ENCODE measurements around the gene TBC1D5.

TBC1D5 gene

GRCh38 chr3:17260257-17260656, 482.2 kb downstream of the TBC1D5 start:
- no peak for DNase-seq

- DNase-seq = no peak
These were observed 482.7 kb downstream of the TBC1D5 start for GRCh38 chr3:17259685-17260084.

GRCh38 chr3:17258823-17259436, 483.5 kb downstream of the TBC1D5 start:
- no peak for DNase-seq

- DNase-seq = no peak
These were observed 485.2 kb downstream of the TBC1D5 start for GRCh38 chr3:17257269-17257668.

GRCh38 chr3:17243621-17244020, 498.8 kb downstream of the TBC1D5 start:
- DNase-seq = no peak

- no peak for DNase-seq
These were observed 503.0 kb downstream of the TBC1D5 start for GRCh38 chr3:17239417-17239816.

DNA sequence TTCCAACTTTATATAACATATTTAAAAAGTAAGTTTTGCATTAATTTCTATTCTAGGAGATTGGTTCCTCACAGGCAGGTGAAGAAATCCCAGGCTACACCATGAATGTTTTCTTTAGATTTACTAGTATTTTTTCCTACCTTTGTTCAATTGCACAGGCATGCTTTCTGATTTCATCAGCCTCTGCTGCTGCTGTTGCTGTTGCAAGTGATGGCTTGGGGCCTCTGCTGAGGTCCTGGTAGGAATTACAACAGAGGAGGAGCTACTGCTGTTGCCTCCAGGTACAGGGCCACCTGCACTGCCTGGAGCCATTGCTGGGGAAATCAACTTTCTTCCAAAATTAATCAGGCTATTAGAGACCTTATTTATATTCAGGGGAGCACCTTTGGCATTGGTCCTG, 504.4 kb downstream of the TBC1D5 start:
- no peak for DNase-seq

GRCh38 chr3:17235310-17235709, 507.1 kb downstream of the TBC1D5 start:
- DNase-seq = no peak

GRCh38 chr3:17234382-17234781, 508.0 kb downstream of the TBC1D5 start:
- DNase-seq = no peak

DNA sequence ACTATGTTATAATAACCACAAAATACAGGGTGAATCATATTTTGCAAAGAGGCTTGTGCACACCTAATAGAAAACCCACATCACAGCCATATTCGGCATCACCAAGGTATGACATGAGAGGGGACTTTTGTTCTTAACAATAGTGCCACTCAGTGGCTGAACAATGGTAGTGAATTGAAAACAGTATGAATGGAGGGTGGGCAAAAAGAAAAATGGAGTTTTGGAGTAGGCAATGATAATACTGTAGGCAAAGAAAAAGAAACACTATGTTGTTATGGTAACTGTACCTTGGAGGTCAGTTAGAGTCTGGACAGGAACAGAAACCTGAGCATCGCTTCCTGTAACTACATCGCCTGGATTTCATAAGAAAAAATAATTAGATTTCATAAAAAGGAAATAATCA, 509.0 kb downstream of the TBC1D5 start:
- peak; percentile 7 for DNase-seq

GRCh38 chr3:17232442-17232841, 510.0 kb downstream of the TBC1D5 start:
- peak; percentile 37 for DNase-seq

GRCh38 chr3:17231537-17232261, 510.7 kb downstream of the TBC1D5 start:
- DNase-seq = no peak

- no peak for DNase-seq
These were observed 515.0 kb downstream of the TBC1D5 start for GRCh38 chr3:17227472-17227871.

- DNase-seq = no peak
These were observed 520.9 kb downstream of the TBC1D5 start for GRCh38 chr3:17221529-17221928.

GRCh38 chr3:17219593-17219992, 522.8 kb downstream of the TBC1D5 start:
- no peak for DNase-seq

DNA sequence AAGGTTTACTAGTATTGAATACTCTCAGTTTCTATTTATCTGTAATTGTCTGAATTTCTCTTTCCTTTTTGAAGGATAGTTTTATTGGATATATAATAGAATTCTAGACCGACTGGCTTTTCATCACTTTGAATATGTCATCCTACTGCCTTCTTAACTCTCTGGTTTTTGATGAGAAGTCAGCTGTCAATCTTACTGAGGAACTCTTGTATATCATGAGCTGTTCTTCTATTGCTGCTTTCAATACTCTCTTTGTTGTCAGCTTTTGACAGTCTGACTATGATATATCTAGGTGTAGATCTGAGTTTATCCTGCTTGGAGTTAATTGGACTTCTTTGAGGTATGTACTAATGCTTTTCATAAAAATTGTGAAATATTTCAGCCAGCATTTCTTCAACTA, 523.8 kb downstream of the TBC1D5 start:
- no peak for DNase-seq

DNA sequence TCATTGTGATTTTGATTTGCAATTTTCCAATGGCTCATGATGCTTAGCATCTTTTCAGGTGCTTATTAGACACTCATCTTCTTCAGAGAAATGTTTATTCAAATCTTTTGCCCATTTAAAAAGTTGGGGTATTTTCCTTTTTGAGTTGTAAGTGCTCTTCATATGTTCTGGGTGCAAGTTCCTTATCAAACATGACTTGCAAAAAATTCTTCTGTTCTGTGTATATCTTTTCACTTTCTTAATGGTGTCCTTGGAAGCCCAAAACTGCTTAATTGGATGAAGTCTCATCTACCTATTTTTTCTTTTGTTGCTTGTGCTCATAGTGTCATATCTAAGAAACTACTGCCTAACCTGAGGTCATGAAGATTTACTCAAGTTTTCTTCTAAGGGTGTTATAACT, 524.8 kb downstream of the TBC1D5 start:
- no peak for DNase-seq

GRCh38 chr3:17213102-17213501, 529.3 kb downstream of the TBC1D5 start:
- DNase-seq = no peak

- DNase-seq = no peak
These were observed 534.5 kb downstream of the TBC1D5 start for GRCh38 chr3:17207979-17208378.

DNA sequence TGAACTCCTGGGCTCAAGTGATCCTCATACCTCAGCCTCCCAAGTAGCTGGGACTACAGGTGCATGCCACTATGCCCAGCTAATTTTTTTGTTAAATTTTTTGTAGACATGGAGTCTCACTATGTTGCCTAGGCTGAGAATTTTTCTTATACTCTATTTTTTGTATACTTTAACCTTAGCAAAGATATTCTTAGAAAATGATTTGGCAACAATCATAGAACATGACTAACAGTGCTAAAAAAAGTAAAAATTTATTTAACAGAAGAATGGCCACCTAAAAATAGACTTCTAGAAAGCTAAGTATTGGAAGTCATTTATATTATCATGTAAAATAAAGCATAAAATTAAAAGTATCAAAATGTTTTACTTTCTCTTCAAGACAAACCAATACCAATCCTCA, 535.4 kb downstream of the TBC1D5 start:
- DNase-seq = no peak

DNA sequence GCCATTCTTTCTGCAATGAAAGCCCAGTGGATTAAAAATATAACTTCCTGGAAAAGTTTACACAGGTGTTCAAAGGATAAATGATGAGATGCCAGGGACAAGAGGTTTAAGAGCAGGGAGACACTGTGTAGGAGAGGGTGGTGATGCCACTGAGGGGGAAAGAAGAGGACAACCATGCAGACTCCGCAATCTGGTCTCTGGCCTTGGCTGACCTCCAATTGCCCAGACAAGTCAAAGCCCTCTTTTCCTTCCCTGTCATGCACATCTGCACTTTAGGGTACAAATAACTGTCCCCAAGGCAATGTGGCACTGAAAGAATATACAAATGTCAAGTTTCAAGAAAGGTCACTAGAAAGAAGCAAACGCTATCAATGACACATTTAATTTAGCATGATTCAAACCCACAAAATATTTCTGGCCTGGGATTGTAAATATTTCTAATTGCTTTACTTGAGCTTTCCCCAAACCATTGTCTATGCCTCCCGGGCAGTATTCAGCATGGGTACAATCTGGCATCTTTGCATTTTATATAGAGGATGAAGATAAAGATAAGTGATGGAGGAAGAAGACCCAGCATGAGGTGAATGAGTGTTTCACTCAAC, 538.3 kb downstream of the TBC1D5 start:
- no peak for DNase-seq

- no peak for DNase-seq
These were observed 540.9 kb downstream of the TBC1D5 start for GRCh38 chr3:17201538-17201937.

GRCh38 chr3:17195856-17196604, 546.4 kb downstream of the TBC1D5 start:
- DNase-seq = no peak

- no peak for DNase-seq
These were observed 547.2 kb downstream of the TBC1D5 start for GRCh38 chr3:17195192-17195611.
